ENCODE measurements around the gene SLX4IP. TPM values are rescaled to one million over a fixed set of nuclear protein-coding genes. Genes with fewer than 3 reads are reported as not detected.

SLX4IP gene
- total RNA-seq, 1 experiment from 2014 or later: 11.1 TPM

GRCh38 chr20:10554285-10554684 lies 119.2 kb downstream of the SLX4IP start:
- peaks cover 3% of the 10 kb centered on the region; the same call in 1 of the 2 replicates for H4K20me1 ChIP-seq (ENCODE audit: insufficient read depth)
- H3K9ac ChIP-seq (ENCODE audit: low read length): no peak overlapping the region
- no peaks in the 10 kb centered on the region for H3K36me3 ChIP-seq (ENCODE audit: control insufficient read depth in 1 of 2, insufficient read depth in 2 of 2, low read length in 2 of 2)
- intact Hi-C loops (cut with micrococcal nuclease): loop anchor here (5.0 to 10.0 kb wide), 2 partner anchors 91 to 118 kb away; partner anchors contain the start of gene JAG1
- ChIA-PET POLR2A (no interaction called here), RAD21 (ENCODE audit: low non-redundant PET in 1 of 2, low total read pairs in 2 of 2, uncharacterized antibody in 2 of 2, unreplicated experiment in 2 of 2) (no interaction called here), CTCF (no interaction called here)
- no peaks in the 10 kb centered on the region for H3K9me3 ChIP-seq (ENCODE audit: control insufficient read depth in 1 of 2, insufficient read depth in 1 of 2, low read depth in 1 of 2, low read length in 2 of 2)
- BruUV-seq (replicated peaks): no TSS peak
- no peaks in the 10 kb centered on the region for H3K27me3 ChIP-seq (ENCODE audit: insufficient read depth, low read length)
- H3K4me3 ChIP-seq (replicated peaks in 1 of 2; ENCODE audit: low read depth in 1 of 2, low read length in 2 of 2): no peak overlapping the region
- TF ChIP-seq RAD21 (IDR thresholded peaks at IDR 0.05; ENCODE audit: low read depth) (no peak), CBX3 (IDR thresholded peaks at IDR 0.05; ENCODE audit: low read depth) (no peak), SIN3A (IDR thresholded peaks at IDR 0.05; ENCODE audit: low read depth) (no peak), JUND (IDR thresholded peaks at IDR 0.05) (no peak), TCF7L2 (IDR thresholded peaks at IDR 0.05; ENCODE audit: borderline replicate concordance, extremely low read depth, insufficient read depth, insufficient read length) (no peak), EZH2phosphoT487 (IDR thresholded peaks at IDR 0.05; ENCODE audit: borderline replicate concordance) (no peak), ATF3 (IDR thresholded peaks at IDR 0.05) (no peak), CTCF (IDR thresholded peaks at IDR 0.05 in 2 of 3, conservative IDR thresholded peaks at IDR 0.05 in 1 of 3; ENCODE audit: borderline replicate concordance in 1 of 3, insufficient read depth in 1 of 3, low read depth in 2 of 3, low read length in 2 of 3) (no peak)
- ATAC-seq (no peak), DNase-seq (ENCODE audit: low read depth, low spot score) (no peak)
- H3K4me1 ChIP-seq (ENCODE audit: control insufficient read depth in 1 of 2, insufficient read depth in 2 of 2, low read length in 2 of 2): peaks cover 56 to 65% of the 10 kb centered on the region in 2 experiments
- no peak overlapping the region for H2AFZ ChIP-seq (ENCODE audit: low read depth, low read length, poor library complexity, severe bottlenecking)
- no peak overlapping the region for H3K4me2 ChIP-seq (ENCODE audit: low read length)
- H3K27ac ChIP-seq (ENCODE audit: low read depth, low read length): no peak overlapping the region
- no peaks in the 10 kb centered on the region for H3K9me2 ChIP-seq (ENCODE audit: insufficient read depth)
- H3K79me2 ChIP-seq (ENCODE audit: insufficient read depth, low read length): no peaks in the 10 kb centered on the region

- intact Hi-C loops (cut with micrococcal nuclease): loop anchor here (10.0 kb wide), 1 partner anchor 89 kb away; no protein-coding TSS in a partner anchor
- H3K27ac ChIP-seq (ENCODE audit: low read depth, low read length): no peak overlapping the region
Observed at GRCh38 chr20:10555393-10555792, 120.3 kb downstream of the SLX4IP start.

More at GRCh38 chr20:10555393-10555792, 120.3 kb downstream of the SLX4IP start:
- Histone ChIP-seq H2AFZ (ENCODE audit: low read depth, low read length, poor library complexity, severe bottlenecking) (no peak overlapping the region), H3K4me3 (replicated peaks in 1 of 2; ENCODE audit: low read depth in 1 of 2, low read length in 2 of 2) (no peak overlapping the region), H3K9me2 (ENCODE audit: insufficient read depth) (no peaks in the 10 kb centered on the region), H3K4me1 (ENCODE audit: control insufficient read depth in 1 of 2, insufficient read depth in 2 of 2, low read length in 2 of 2) (peaks cover 58 to 70% of the 10 kb centered on the region in 2 experiments), H3K36me3 (ENCODE audit: control insufficient read depth in 1 of 2, insufficient read depth in 2 of 2, low read length in 2 of 2) (no peaks in the 10 kb centered on the region), H3K9me3 (ENCODE audit: control insufficient read depth in 1 of 2, insufficient read depth in 1 of 2, low read depth in 1 of 2, low read length in 2 of 2) (no peaks in the 10 kb centered on the region), H4K20me1 (ENCODE audit: insufficient read depth) (peaks cover 3% of the 10 kb centered on the region; the same call in 1 of the 2 replicates), H3K4me2 (ENCODE audit: low read length) (peak overlapping the region; percentile 38), H3K27me3 (ENCODE audit: insufficient read depth, low read length) (no peaks in the 10 kb centered on the region), H3K9ac (ENCODE audit: low read length) (no peak overlapping the region), H3K79me2 (ENCODE audit: insufficient read depth, low read length) (no peaks in the 10 kb centered on the region)
- RAD21 ChIA-PET (ENCODE audit: low non-redundant PET in 1 of 2, low total read pairs in 2 of 2, uncharacterized antibody in 2 of 2, unreplicated experiment in 2 of 2): no interaction called here
- TF ChIP-seq POLR2AphosphoS5 (IDR thresholded peaks at IDR 0.05; ENCODE audit: low read depth, low read length) (no peak), REST (IDR thresholded peaks at IDR 0.05; ENCODE audit: low read depth) (peak; percentile 20; the same call in 1 of the 2 replicates), EGR1 (IDR thresholded peaks at IDR 0.05; ENCODE audit: low read depth) (no peak)
- ATAC-seq: no peak
- CTCF ChIA-PET: no interaction called here
- DNase-seq (ENCODE audit: low read depth, low spot score): no peak
- no TSS peak for BruUV-seq (replicated peaks)
- POLR2A ChIA-PET: no interaction called here

Data from HCT116 (cell line).